T-cell (primary cell): ENCODE measurements around the gene LRRTM4. TPM values are rescaled to one million over a fixed set of nuclear protein-coding genes. Genes with fewer than 3 reads are reported as not detected.
"Not testable (repeated sequence)": the region's sequence is repeated elsewhere in the genome, so short reads cannot be mapped to it uniquely, and the experiment has no call there.

Experiments
- ATAC-seq, 4 experiments: fragments of 200-7000 bp in 3 of 4; fragments of 150-1000 bp in 1 of 4; cut with Tn5 transposase; replicated peaks in 1 of 4; 1 replicate in 3 of 4; 2 replicates in 1 of 4; pipeline ENCODE4 v1.10.0; 2021; ENCODE audit warnings: moderate library complexity in 3 of 4, mild to moderate bottlenecking in 2 of 4, moderate number of reproducible peaks in 1 of 4
- CTCF ChIA-PET, 2 donors: fragments of 300-600 bp; sonication (Branson Sonifier 250); formaldehyde crosslinking; loops; one replicate each; lab custom pipeline; 2022; ENCODE audit warnings: antibody characterized with exemption in 2 of 2; lab: Charles Lee
- POLR2A ChIA-PET, 2 donors: fragments of 300-600 bp; sonication (Branson Sonifier 250); formaldehyde crosslinking; loops; one replicate each; lab custom pipeline; 2022; ENCODE audit warnings: antibody characterized with exemption in 2 of 2; lab: Charles Lee
- DNase-seq, 35 experiments: peaks; one replicate each; pipeline versions ENCODE4 v3.0.0 to v3.0.0-alpha.2; 2013 to 2023
- H3K27ac ChIP-seq: one replicate; pipeline ENCODE4 v1.5.1; 2013; ENCODE audit warnings: low read length
- H3K27me3 ChIP-seq, 2 experiments: replicated peaks in 1 of 2; 1 replicate in 1 of 2; 2 replicates in 1 of 2; pipeline versions ENCODE4 v1.6.1 to v1.7.0; 2013; ENCODE audit warnings: low read length in 1 of 2, mixed read lengths in 1 of 2; ENCODE audit not compliant: control insufficient read depth in 2 of 2, insufficient read depth in 2 of 2; ENCODE audit errors: extremely low read depth in 1 of 2
- H3K36me3 ChIP-seq, 2 donors: 1 replicate in 1 of 2; 2 replicates in 1 of 2; pipeline versions ENCODE4 v1.6.1 to v1.7.0; 2013; ENCODE audit warnings: low read length in 1 of 2; ENCODE audit not compliant: control insufficient read depth in 2 of 2, insufficient read depth in 1 of 2; ENCODE audit errors: extremely low read depth in 1 of 2
- H3K4me1 ChIP-seq, 2 experiments: 1 replicate in 1 of 2; 2 replicates in 1 of 2; pipeline versions ENCODE4 v1.6.1 to v1.7.0; 2013; ENCODE audit warnings: low read length in 2 of 2, mixed read lengths in 1 of 2; ENCODE audit not compliant: insufficient read depth in 2 of 2, control insufficient read depth in 1 of 2; ENCODE audit errors: extremely low read depth in 1 of 2
- H3K4me3 ChIP-seq, 2 donors: 1 replicate in 1 of 2; 2 replicates in 1 of 2; pipeline versions ENCODE4 v1.5.1 to v1.7.0; 2013; ENCODE audit warnings: mild to moderate bottlenecking in 2 of 2, low read length in 1 of 2, moderate library complexity in 1 of 2; ENCODE audit not compliant: control insufficient read depth in 1 of 2; ENCODE audit errors: extremely low read depth in 1 of 2
- H3K9me3 ChIP-seq: 2 replicates; pipeline ENCODE4 v1.7.0; 2013
- H3K27ac Mint-ChIP-seq, 2 donors: one replicate each; pipeline ENCODE4 v1.8.0; 2020 to 2021; ENCODE audit warnings: mild to moderate bottlenecking in 2 of 2, mixed read lengths in 2 of 2
- H3K27me3 Mint-ChIP-seq, 2 donors: one replicate each; pipeline ENCODE4 v1.8.0; 2021 to 2022; ENCODE audit warnings: mixed read lengths in 2 of 2
- H3K36me3 Mint-ChIP-seq: one replicate; pipeline ENCODE4 v1.8.0; 2021; ENCODE audit warnings: mixed read lengths
- H3K4me1 Mint-ChIP-seq, 3 donors: one replicate each; pipeline ENCODE4 v1.8.0; 2020 to 2022; ENCODE audit warnings: mixed read lengths in 3 of 3, mild to moderate bottlenecking in 1 of 3
- H3K4me3 Mint-ChIP-seq, 3 donors: one replicate each; pipeline ENCODE4 v1.8.0; 2020 to 2022; ENCODE audit warnings: mild to moderate bottlenecking in 3 of 3, mixed read lengths in 3 of 3, moderate library complexity in 3 of 3
- H3K9me3 Mint-ChIP-seq, 3 donors: one replicate each; pipeline ENCODE4 v1.8.0; 2020 to 2022; ENCODE audit warnings: mixed read lengths in 3 of 3
- WGBS: methylation state at CpG from one replicate; pipeline ENCODE4 v1.1.5; 2013; ENCODE audit warnings: missing lambda C conversion rate; ENCODE audit not compliant: insufficient coverage; 5-methylcytosine and 5-hydroxymethylcytosine counted together
- total RNA-seq, 35 experiments: library from RNA in 6 of 35; stranded (reverse) in 6 of 35; fragments of 120-200 nt in 1 of 35; gene quantifications; one replicate each; pipeline versions ENCODE4 v1.2.1 to v1.2.4 and lab custom pipeline; 2013 to 2026

LRRTM4 gene
- total RNA-seq, 5 donors from 2014 or later (not counting 1 experiment from before 2014, with no cell fraction given), result not detected

DNA sequence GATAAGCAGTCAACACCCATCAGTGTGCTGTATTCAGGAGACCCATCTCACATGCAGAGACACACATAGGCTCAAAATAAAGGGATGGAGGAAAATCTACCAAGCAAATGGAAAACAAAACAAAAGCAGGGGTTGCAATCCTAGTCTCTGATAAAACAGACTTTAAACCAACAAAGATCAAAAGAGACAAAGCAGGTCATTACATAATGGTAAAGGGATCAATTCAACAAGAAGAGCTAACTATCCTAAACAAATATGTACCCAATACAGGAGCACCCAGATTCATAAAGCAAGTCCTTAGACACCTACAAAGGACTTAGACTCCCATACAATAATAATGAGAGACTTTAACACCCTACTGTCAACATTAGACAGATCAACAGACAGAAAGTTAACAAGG, 358.2 kb downstream of the LRRTM4 start:
- H3K9me3 ChIP-seq, ATAC-seq, H3K27me3 ChIP-seq, POLR2A ChIA-PET, H3K4me1 Mint-ChIP-seq, H3K4me1 ChIP-seq, H3K27me3 Mint-ChIP-seq, H3K4me3 Mint-ChIP-seq, H3K36me3 Mint-ChIP-seq, H3K4me3 ChIP-seq, H3K27ac Mint-ChIP-seq, CTCF ChIA-PET, H3K27ac ChIP-seq, DNase-seq, H3K36me3 ChIP-seq: not testable (repeated sequence)
- peaks cover 24 to 49% (median 31%) of the 10 kb centered on the region in 3 donors for H3K9me3 Mint-ChIP-seq

DNA sequence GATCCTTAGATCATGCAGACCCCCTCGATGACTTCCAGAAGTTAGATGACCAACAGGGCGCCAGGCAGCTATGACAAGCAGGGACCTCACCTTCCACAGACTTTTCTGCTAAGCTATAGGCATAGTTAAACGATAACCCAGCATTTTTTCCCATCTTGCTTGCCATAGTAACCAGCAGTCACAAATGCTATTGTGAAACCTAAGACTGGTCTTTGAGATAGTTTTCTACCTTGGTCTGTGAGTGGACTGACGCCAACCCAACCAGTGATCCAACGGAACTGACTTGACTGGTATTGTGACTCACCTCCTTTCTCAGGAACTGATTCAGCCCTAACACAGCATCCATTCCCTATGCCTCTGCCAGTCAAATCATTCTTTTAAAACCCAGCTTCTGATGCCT, 361.2 kb downstream of the LRRTM4 start:
- Histone ChIP-seq H3K27ac (no peak overlapping the region), H3K4me1 (no peaks in the 10 kb centered on the region), H3K9me3 (no peaks in the 10 kb centered on the region), H3K4me3 (no peak overlapping the region), H3K27me3 (no peaks in the 10 kb centered on the region), H3K36me3 (no peaks in the 10 kb centered on the region)
- Mint-ChIP-seq H3K4me3 (no peak overlapping the region), H3K36me3 (no peaks in the 10 kb centered on the region), H3K27ac (no peak overlapping the region), H3K9me3 (peaks cover 19 to 40% (median 33%) of the 10 kb centered on the region in 3 donors), H3K4me1 (no peaks in the 10 kb centered on the region), H3K27me3 (no peaks in the 10 kb centered on the region)
- no peak for DNase-seq
- POLR2A ChIA-PET, result no interaction called here
- CTCF ChIA-PET, result no interaction called here
- no peak for ATAC-seq
- WGBS, result 73% methylated on average over 4 of the region's 5 CpGs

DNA sequence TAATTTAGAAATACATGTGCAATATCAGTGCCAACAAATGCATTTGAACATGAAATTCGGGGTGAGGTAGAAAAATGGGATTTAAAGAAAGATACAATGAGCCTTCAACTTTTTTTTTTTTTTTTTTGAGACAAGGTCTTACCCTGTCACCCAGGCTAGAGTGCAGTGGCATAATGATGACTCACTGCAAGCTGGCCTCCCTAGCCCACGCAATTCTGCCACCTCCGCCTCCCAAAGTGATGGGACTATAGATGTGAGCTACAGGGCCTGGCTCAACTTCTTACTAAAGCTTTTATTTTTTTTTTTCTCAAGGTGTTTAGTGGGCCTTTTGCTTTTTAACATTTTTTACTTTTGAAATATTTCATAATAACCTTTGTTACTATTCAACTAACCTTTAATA, 365.6 kb downstream of the LRRTM4 start:
- Histone ChIP-seq H3K27me3 (no peaks in the 10 kb centered on the region), H3K9me3 (no peaks in the 10 kb centered on the region), H3K36me3 (no peaks in the 10 kb centered on the region), H3K27ac (no peak overlapping the region), H3K4me3 (no peak overlapping the region), H3K4me1 (no peaks in the 10 kb centered on the region)
- ChIA-PET CTCF (interaction anchor here in 1 of 2 donors (0.7 kb wide), 1 partner anchor 12 kb away, joined by 3 read pairs; no protein-coding TSS in a partner anchor), POLR2A (no interaction called here)
- Mint-ChIP-seq H3K36me3 (no peaks in the 10 kb centered on the region), H3K27me3 (no peaks in the 10 kb centered on the region), H3K9me3 (peaks cover 12 to 37% (median 14%) of the 10 kb centered on the region in 3 donors), H3K4me1 (no peaks in the 10 kb centered on the region), H3K4me3 (no peak overlapping the region), H3K27ac (no peak overlapping the region)
- no CpG with 5 or more reads among the region's 3 CpGs for WGBS
- no peak for ATAC-seq
- no peak for DNase-seq

DNA sequence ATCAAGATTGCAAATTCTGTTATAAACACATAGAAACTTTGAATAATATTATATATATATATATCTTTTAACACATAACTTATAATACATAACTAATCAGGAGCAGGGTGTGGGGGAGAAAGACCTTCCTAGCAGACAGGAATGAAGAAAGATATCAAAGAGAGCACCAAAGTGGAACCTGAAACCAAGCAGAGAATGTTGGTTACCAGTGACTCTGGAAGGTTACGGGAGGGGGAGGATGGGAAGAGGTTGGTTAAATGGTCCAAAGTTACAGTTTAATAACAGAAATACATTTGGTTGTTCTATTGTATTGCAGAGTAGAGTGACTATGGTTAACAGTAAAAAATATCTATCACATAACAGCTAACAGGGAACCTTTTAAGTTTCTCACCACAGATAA, 366.7 kb downstream of the LRRTM4 start:
- POLR2A ChIA-PET, result no interaction called here
- CTCF ChIA-PET, result no interaction called here
- DNase-seq (no peak), ATAC-seq (no peak)
- peaks cover 15 to 36% (median 16%) of the 10 kb centered on the region in 3 donors for H3K9me3 Mint-ChIP-seq
- H3K9me3 ChIP-seq, result no peaks in the 10 kb centered on the region
- H3K27ac Mint-ChIP-seq, result no peak overlapping the region
- no peaks in the 10 kb centered on the region for H3K4me1 ChIP-seq
- H3K27ac ChIP-seq, result no peak overlapping the region
- WGBS, result no CpG with 5 or more reads among the region's 1 CpG
- no peaks in the 10 kb centered on the region for H3K36me3 ChIP-seq
- no peaks in the 10 kb centered on the region for H3K4me1 Mint-ChIP-seq
- H3K4me3 ChIP-seq, result no peak overlapping the region
- H3K36me3 Mint-ChIP-seq, result no peaks in the 10 kb centered on the region
- H3K4me3 Mint-ChIP-seq, result no peak overlapping the region
- no peaks in the 10 kb centered on the region for H3K27me3 ChIP-seq
- H3K27me3 Mint-ChIP-seq, result no peaks in the 10 kb centered on the region

DNA sequence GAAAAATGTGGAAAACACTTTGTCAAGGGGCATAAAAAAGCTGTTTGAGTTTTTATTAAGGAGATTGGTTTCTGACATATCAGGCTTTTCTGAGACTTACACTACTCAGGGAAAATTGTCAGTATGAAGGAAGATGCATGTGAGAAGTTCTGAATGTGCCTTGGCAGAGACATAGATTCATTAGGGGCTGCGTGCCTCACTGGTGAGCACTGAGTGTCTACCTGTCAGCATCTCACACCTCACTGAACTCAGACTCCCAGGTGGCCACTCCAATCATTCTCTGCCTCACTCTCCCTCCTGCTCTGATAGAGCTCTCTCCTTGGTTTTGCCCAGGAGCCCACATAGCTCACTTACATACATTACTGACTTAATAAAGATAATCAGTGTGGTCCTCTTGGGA, 372.6 kb downstream of the LRRTM4 start:
- Mint-ChIP-seq H3K27me3 (no peaks in the 10 kb centered on the region), H3K4me1 (no peaks in the 10 kb centered on the region), H3K36me3 (no peaks in the 10 kb centered on the region), H3K27ac (no peak overlapping the region), H3K9me3 (peaks cover 7 to 39% (median 27%) of the 10 kb centered on the region in 3 donors), H3K4me3 (no peak overlapping the region)
- DNase-seq, result no peak
- Histone ChIP-seq H3K36me3 (no peaks in the 10 kb centered on the region), H3K9me3 (no peaks in the 10 kb centered on the region), H3K27ac (no peak overlapping the region), H3K27me3 (no peaks in the 10 kb centered on the region), H3K4me3 (no peak overlapping the region), H3K4me1 (no peaks in the 10 kb centered on the region)
- no peak for ATAC-seq
- no CpG with 5 or more reads among the region's 1 CpG for WGBS
- ChIA-PET CTCF (no interaction called here), POLR2A (interaction anchor here in 1 of 2 donors (0.6 kb wide), 1 partner anchor 127 kb away, joined by 4 read pairs; no protein-coding TSS in a partner anchor)

DNA sequence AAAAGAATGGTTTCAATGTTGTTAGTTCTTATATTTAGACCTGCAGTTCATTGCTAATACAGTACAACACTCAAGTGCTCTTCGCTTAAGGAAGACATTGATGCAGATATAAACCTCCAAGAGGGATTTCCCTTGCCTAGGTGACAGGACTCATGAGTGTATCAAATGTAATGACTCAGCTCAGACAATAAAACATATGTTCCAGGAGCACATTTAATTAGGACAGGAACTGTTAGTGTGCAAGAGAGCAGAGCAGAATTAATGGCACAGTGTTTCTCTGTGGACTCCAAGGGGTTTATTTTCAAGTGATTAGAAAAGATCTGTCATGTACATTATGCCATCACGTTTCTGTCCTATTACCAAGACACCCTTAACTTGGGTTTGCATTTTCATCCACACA, 375.0 kb downstream of the LRRTM4 start:
- Histone ChIP-seq H3K4me3 (no peak overlapping the region), H3K9me3 (no peaks in the 10 kb centered on the region), H3K27ac (no peak overlapping the region), H3K4me1 (no peaks in the 10 kb centered on the region), H3K36me3 (no peaks in the 10 kb centered on the region), H3K27me3 (no peaks in the 10 kb centered on the region)
- H3K4me1 Mint-ChIP-seq, result no peaks in the 10 kb centered on the region
- ChIA-PET POLR2A (no interaction called here), CTCF (no interaction called here)
- H3K27me3 Mint-ChIP-seq, result no peaks in the 10 kb centered on the region
- H3K9me3 Mint-ChIP-seq, result peaks cover 7 to 36% (median 34%) of the 10 kb centered on the region in 3 donors
- no CpG with 5 or more reads among the region's 2 CpGs for WGBS
- no peak for DNase-seq
- no peak for ATAC-seq
- H3K27ac Mint-ChIP-seq, result no peak overlapping the region
- H3K36me3 Mint-ChIP-seq, result no peaks in the 10 kb centered on the region
- H3K4me3 Mint-ChIP-seq, result no peak overlapping the region

DNA sequence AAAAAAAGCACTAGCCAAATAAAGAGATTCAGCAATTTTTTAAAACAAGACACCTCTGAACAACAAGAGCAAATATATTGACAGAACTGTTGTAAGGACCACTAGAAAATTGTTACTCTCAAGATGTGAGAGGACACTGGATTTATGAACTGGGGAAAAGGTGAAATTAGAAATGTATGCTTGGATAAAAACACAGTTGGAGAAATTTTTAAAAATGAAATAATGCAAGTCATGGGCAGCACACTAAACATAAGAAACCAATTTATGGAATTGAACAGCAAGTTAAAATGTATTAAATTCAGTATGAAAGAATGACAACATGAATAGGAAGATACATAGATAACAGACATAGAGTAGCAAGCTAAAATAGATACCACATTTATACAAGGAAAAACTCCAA, 377.4 kb downstream of the LRRTM4 start:
- no peak for DNase-seq
- no peaks in the 10 kb centered on the region for H3K27me3 ChIP-seq
- no peak overlapping the region for H3K4me3 Mint-ChIP-seq
- ChIA-PET CTCF (interaction anchor here in 1 of 2 donors (0.5 to 0.6 kb wide), 2 partner anchors 12 to 636 kb away, joined by 3 to 9 read pairs; no protein-coding TSS in a partner anchor), POLR2A (interaction anchor here in 1 of 2 donors (0.6 kb wide), 1 partner anchor 153 kb away, joined by 4 read pairs; no protein-coding TSS in a partner anchor)
- no peak for ATAC-seq
- H3K27ac Mint-ChIP-seq, result no peak overlapping the region
- H3K36me3 Mint-ChIP-seq, result no peaks in the 10 kb centered on the region
- no peaks in the 10 kb centered on the region for H3K4me1 Mint-ChIP-seq
- H3K9me3 ChIP-seq, result no peaks in the 10 kb centered on the region
- peaks cover 2 to 25% (median 24%) of the 10 kb centered on the region in 3 donors for H3K9me3 Mint-ChIP-seq
- H3K4me1 ChIP-seq, result no peaks in the 10 kb centered on the region
- no peak overlapping the region for H3K27ac ChIP-seq
- H3K4me3 ChIP-seq, result no peak overlapping the region
- no peaks in the 10 kb centered on the region for H3K27me3 Mint-ChIP-seq
- no peaks in the 10 kb centered on the region for H3K36me3 ChIP-seq
